ENCODE results near the gene EHMT1.
"Not testable (repeated sequence)": the region's sequence is repeated elsewhere in the genome, so short reads cannot be mapped to it uniquely, and the experiment has no call there.

The EHMT1 gene

DNA sequence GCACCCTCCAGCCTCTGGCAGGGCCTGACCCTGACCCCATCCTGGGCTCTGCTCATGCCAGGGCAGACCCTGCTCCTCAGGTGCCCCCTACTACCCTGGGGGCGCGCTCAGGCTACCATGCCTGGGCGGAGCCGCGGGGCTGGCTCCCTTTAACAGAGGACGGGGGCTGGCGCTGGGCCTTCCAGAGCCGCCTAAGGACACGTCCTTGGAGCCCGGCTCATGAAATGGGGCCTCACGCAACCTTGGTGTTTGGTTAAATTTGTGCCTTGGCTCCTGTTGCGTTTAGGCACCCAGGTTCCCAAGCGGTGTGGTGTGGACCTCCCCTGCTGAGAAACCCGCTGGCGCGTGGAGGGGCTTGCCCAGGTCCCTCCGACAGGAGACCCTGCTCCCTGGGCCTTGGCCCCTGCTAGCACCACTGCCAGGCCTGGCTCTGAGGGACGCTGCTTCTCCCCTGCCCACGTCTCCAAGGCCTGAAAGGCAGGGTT, 3.4 kb upstream of the EHMT1 start:
- DNase-seq (ENCODE audit: low read depth, low spot score), result no peak

DNA sequence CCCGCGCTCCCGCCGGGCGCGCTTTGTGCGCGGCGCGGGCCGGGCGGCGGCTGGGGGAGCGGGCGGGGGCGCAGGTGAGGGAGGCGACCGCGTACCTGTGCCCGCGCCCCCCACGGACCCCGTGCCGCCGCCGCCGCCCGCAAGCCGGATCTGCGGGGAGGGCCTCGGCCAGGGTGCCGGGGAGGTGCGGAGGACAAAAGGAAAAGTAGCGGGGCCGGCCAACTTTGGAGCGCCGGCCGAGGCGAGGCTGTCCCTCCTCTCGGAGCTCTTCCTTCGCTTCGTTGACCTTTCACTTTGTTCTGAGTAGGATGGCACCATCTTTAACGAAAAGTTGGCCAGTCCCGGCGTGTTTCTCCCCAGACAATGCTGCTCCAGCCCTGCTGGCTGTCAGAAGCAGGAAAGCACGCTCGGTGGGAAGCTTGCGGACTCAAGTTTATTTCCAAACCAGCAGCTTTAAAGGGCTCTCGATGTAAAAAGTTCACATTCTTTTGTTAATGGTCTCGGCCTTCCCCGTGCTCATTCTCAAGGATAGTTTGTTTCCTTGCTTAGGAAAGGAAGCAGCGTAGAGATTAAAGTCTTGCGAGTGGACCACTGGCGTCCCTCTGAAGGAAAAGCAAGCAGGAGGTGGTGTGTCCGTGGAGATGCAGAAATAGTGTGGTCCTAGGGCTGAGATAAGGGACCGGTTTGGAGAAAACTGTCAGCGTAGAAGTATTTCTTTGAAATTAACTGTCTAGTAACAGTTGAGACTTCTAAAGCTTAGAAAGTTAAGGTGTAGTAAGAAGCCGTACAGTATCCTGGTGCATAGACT, 639 bp downstream of the EHMT1 start:
- peak; percentile 64 for DNase-seq (ENCODE audit: low read depth, low spot score)

DNA sequence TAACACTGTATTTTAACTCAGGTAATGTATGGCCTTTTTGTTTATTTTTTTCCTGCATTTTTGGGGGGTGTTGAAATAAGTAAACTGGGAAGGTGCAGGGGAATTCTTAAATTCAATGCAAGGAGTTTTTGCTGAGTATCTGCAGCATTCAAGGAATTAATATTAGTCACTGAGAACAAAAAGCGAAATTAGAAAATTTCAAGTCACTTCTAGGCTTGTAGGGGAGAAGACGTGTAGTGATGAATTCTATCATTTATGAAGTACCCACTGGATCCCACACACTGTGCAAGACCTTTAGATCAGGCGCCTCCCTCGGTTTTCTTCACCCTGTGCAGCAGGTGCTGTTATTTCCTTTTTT, 1.2 kb downstream of the EHMT1 start:
- no peak for DNase-seq (ENCODE audit: low read depth, low spot score)

DNA sequence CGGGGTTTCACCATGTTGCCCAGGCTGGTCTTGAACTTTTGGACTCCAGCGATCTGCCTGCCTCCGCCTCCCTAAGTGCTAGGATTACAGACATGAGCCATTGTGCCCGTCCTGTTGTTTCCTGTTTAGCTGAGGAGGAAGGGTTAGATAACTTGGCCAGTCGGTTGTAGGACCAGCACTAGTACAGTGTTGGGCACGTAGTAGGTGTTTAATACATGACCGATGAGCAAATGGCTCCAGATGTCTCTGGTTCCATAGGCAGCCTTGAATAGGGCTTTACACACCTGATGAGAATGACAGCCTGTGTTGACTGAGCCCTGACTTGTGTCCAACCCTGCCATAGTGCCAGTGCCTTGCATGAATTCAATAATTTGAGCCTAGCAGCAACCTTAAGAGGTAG, 1.8 kb downstream of the EHMT1 start:
- no peak for DNase-seq (ENCODE audit: low read depth, low spot score)

DNA sequence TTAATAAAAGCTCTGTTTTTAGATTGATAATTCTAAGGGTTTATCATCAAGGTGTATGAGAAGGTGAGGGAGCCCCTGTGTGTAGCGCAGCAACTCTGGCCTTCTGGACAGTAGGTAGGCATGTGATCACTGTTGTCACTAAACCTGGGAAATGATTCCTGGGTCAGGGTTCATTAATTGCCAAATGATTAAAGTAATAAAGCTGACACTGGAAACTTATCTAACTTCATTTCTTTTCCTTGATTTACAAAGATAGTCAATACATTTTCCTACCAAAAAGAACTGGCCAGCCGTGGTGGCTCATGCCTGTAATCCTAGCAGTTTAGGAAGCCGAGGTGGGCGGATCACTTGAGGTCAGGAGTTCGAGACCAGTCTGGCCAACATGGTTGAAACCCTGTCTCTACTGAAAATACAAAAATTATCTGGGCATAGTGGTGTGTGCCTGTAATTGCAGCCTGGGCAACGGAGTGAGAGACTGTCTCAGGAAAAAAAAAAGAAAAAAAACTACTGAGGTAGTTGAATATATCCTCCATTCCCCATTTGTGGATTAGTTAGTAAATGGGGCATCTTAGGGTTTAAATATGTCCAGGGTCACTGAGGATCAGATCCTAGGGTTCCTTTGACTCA, 2.4 kb downstream of the EHMT1 start:
- DNase-seq (ENCODE audit: low read depth, low spot score), result peak; percentile 34

DNA sequence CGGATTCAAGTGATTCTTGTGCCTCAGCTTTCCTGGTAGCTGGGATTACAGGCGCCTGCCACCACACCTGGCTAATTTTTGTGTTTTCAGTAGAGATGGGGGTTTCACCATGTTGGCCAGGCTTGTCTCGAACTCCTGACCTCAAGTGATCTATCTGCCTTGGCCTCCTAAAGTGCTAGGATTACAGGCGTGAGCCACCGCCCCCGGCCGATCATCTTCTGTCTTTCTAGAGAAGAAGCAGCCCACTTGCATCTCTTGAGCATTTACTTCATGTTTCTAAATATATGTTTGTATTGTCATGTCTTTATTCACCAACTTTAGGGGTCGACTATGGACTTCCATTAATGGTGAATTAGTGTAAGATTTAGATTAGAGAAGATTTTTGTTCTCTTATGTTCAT, 3.4 kb downstream of the EHMT1 start:
- DNase-seq (ENCODE audit: low read depth, low spot score), result not testable (repeated sequence)

DNA sequence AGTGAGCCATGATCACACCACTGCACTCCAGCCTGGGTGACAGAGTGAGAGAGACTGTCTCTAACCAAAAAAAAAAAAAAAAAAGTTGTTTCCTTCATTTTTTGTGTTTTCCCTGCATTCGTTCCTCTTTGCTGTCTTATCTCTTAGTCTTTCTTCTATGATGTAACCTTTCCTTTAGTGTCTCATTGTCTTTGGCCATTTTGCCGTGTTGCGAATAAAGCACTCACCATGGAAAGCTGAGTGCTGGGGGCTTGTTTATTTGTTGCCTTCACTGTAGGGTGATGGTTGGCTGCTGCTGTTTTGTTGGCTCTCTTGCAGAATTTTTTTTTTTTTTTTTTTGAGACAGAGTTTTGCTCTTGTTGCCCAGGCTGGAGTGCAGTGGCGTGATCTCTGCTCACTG, 7.7 kb downstream of the EHMT1 start:
- no peak for DNase-seq (ENCODE audit: low read depth, low spot score)

DNA sequence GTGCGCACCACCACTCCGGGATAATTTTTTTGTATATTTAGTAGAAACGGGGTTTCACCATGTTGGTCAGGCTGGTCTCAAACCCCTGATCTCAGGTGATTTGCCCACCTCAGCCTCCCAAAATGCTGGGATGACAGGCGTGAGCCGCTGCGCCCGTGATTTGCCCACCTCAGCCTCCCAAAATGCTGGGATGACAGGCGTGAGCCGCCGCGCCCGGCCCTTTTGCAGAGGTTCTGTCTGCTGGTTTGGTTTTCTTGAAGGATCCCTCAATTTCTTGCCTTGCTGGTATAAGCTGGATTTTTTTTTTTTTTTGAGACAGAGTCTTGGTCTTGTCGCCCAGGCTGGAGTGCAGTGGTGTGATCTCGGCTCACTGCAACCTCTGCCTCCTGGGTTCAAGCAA, 8.6 kb downstream of the EHMT1 start:
- not testable (repeated sequence) for DNase-seq (ENCODE audit: low read depth, low spot score)

DNA sequence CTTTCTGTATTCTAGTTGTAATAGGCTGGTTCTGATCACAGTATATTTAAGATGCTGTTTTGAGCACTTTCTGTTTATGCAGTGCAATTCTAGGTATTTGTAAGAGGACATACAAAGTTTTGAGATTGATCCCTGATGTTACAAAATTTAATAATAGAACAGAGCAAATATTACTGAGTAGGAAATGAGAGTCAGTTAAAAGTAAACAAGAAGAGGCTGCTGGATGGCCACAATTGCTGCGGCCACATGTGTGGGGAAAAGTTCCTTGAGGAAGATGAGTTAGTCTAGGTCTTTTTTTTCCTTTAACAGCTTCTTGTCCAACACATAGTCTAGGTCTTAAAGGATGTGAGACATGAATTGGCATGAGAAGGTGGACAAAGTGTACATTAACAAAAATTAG, 11.3 kb downstream of the EHMT1 start:
- DNase-seq (ENCODE audit: low read depth, low spot score), result no peak

DNA sequence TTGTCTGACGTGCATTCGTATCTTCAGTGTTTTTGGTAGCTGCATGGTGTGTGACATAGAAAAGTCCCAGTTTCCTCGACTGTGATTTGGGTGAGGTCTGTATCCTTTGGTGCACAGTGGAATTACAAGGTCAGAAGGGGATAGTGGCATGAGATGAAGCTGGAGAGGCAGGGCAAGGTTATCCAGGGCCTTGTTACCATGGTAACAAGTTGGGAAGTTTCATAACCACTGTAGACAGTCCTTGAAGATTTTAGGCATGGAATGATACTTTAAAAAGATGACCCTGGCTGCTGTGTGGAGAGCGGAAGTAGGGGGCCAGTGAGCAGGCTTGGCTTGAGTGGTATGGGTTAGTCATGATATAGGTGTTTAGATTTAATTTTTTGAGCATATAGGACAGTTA, 11.9 kb downstream of the EHMT1 start:
- no peak for DNase-seq (ENCODE audit: low read depth, low spot score)

DNA sequence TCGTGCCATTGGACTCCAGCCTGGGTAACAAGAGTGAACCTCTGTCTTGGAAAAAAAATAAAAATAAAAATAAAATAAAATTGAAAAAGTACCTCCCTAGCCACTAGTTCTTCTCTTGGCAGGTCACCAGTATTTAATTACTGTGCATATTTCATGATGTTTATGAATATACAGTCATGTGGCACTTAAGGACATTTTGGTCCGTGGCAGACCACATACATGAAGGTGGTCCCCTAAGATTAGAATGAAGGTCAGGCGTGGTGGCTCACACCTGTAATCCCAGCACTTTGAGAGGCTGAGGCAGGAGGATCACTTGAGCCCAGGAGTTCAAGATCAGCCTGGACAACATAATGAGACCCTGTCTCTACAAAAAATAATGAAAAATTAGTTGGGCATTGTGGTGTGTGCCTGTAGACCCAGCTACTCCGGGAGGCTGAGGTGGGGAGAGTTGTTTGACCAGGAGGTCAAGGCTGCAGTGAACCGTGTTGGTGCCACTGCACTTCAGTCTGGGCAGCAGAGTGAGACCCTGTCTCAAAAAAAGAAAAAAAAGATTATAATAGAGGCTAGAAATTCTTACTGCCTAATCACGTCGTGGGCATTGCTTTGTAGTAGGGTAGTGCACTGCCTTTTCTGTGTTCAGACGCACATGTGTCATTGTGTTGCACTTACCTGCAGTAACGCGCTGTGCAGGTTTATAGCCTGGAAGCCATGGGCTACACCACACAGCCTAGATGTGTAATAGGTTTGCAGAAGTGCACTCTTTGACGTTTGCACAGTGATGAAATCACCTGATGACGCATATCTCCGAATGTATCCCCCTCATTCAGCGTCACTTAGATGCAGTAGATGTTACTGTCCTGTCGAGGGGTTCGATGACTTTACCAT, 12.8 kb downstream of the EHMT1 start:
- no peak for DNase-seq (ENCODE audit: low read depth, low spot score)

DNA sequence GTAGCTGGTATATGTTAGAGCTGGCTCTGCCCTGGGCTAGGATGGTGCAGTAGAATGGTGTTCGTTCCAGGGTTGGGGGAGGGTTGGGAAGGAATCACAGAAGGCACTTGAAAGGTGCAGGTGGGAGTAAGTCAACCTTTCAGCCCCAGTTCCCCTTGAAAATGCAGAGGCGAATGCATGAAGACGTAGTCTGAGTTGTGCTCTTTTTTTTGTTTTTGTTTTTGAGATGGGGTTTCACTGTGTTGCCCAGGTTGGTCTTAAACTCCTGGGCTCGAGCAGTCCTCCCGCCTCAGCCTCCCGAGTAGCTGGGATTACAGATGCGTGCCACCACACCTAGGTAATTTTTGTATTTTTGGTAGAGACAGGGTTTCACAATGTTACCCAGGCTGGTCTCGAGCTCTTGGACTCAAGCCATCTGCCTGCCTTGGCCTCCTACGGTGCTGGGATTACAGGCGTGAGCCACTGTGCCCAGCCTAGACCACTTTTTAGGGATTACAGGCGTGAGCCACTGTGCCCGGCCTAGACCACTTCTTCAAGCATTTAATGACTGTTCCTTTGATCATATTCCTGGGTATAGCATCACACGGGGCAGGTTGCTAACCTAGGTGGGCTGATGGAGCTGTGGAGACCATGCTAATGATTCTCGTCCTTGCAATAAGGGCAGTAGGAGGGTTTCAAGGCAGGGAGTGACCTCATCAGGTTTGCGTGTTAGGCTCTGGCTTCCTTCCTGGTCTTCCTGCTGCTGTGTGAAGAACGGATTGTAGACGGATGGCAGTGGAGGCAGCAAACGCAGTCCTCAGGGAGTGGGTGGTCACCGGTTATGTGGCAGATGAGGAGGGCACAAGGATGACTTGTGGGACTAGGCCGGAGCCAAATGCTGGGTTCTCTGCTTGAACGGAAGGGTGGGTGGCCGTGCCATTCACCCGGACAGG, 13.7 kb downstream of the EHMT1 start:
- no peak for DNase-seq (ENCODE audit: low read depth, low spot score)

DNA sequence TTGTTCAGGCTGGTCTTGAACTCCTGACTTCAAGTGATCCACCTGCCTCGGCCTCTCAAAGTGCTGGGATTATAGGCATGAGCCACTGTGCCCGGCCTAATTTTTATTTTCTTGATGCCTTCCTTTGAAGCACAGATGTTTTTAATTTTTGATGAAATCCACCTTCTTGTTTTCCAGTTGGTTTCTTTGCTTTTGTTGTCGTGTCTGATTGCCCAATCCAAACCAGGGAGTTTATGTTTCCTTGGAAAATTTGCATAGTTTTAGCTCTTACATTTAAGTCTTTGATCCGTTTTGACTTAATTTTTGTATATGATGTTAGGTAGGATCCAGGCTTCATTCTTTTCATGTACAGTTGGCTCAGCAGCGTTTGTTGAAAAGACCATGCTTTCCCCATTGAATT, 15.2 kb downstream of the EHMT1 start:
- no peak for DNase-seq (ENCODE audit: low read depth, low spot score)

DNA sequence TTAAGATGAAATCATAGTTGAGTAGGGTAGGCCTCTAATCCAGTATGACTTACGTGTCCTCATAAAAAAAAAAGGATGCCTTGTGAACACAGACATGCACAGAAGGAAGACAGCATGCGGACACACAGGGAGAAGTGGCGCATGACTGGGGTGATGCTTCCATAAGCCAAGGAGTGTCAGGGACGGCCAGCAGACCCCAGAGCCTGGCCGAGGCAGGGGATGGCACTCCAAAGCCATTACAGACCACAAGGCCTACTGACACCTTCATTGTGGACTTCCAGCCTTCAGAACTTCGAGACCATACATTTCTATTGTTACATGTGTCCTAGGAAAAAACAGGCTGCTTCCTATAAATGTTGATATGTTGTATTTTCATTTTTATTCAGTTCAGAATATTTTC, 19.9 kb downstream of the EHMT1 start:
- DNase-seq (ENCODE audit: low read depth, low spot score), result no peak

DNA sequence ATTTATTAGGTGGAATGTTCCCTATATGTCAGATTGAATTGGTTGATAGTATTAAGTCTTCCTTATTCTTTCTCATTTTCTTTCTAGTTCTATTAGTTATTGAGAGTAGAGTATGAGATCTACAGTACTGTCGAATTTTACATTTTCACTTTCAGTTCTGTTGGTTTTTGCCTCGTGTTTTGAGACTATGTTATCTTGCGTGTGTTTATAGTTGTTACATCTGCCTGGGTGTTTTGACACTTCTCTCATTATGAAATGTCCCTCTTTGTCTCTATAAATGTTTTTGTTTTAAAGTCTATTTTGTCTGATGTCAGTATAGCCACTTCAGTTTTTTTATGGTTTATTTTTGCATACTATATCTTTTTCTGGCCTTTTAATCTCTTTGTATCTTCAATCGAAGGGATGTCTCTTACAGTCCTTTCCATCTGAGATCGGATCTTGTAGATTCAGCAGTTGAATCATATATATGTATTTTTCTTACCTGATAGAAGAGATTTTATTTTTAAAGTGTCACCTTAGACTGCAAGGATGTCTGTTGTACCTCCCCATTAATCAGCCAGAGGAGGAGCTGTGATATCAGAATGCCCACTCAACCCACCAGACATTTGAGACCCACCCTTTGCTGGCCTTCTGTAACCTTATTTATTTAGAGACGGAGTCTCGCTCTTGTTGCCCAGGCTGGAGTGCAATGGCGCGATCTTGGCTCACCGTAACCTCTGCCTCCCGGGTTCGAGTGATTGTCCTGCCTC, 20.7 kb downstream of the EHMT1 start:
- no peak for DNase-seq (ENCODE audit: low read depth, low spot score)

DNA sequence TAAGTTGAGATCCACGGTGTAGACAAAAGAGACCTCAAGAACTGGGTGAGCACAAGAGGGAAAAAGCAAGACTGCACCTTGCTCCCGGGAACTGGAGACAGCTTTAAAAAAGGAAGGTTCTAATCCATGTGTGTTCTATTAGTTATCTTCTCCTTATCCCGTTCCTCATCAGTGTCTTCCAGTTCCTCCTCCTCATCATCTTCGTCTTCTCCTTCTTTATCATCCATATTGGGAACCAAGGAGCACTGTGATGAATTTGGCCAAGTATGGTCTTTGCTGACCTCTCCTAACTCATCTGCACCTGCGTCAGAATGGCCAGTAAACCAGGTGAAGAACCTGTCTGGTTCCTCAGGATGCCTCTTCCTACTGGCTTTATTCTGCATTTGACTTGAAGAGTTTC, 22.1 kb downstream of the EHMT1 start:
- no peak for DNase-seq (ENCODE audit: low read depth, low spot score)

DNA sequence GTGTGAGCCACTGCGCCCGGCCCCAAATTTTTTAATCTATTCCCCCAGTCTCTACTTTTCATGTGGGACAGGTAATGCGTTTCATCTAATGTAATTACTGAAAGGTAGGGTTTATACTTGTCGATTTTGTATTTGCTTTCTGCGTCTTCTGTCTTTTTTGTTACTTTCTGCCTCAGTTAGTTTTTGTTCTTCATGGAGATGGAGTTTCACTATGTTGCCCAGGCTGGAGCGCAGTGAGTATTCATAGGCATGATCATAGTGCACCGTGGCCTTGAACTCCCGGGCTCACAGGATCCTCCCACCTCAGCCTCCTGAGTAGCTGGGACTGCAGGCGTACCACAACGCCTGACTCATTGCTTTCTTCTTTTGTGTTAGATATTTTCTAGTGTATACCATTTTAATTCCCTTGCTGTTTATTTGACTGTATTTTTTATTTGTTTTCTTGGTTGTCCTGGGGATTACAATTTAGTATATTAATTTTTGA, 23.4 kb downstream of the EHMT1 start:
- DNase-seq (ENCODE audit: low read depth, low spot score), result no peak

DNA sequence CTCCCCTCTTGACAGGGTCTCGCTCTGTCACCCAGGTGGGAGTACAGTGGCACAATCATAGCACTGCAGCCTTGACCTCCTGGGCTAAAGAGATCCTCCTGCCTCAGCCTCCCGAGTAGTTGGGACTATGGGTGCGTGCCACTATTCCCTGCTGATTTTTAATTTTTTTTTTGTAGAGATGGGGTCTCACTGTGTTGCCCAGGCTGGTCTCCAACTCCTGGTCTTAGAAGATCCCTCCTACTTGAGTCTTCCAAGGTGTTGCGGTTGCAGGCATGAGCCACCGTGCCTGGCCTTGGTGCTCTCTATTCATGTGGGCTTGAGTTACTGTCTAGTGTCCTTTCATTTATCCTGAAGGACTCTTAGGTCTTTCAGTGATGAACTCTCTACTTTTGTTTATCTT, 24.1 kb downstream of the EHMT1 start:
- no peak for DNase-seq (ENCODE audit: low read depth, low spot score)

DNA sequence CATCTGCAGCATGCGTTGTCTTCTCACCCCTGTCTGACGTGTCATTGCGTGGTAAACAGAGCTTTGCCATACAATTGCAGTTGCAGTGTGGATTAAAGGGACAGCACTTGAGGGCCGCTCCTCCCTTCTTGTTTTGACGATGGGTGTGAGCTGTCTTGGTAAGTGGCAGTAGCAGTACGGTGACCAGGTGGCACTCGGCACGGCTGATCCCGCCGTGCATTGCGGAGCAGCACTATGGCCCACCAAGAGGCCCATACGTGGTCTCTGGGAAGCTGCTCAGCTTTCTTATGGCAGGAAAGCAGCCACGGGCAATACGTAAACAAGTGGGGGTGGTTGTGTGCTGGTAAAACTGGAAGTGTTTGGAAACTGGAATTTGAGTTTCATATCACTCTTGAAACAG, 25.1 kb downstream of the EHMT1 start:
- DNase-seq (ENCODE audit: low read depth, low spot score), result no peak

DNA sequence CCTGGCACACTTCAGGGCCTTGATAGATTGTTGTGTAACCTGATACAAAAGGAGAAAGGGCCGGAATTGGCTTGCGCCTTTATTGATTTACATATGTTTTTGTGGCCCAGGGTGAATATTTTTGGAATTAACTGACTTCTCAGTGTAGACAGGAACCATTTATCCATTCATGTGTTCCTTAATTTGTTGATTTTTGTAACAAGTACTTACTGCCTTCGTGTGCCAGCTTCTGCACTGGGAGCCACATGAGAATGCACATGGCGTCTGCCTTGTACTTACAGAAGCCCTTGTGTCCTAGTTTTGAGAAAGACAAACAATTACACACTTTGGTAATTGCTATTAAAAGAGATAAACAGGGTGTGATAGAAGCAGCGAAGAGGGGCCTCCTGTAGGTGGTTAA, 26.4 kb downstream of the EHMT1 start:
- peak; percentile 16 for DNase-seq (ENCODE audit: low read depth, low spot score)

All from astrocyte of the hippocampus (primary cell).